Parathyroid adenoma (tissue), 2 donors: Measurements from ENCODE around the gene NPB.

Source experiments
- H2AFZ ChIP-seq: fragments of 300-600 bp; sonication (generic); one replicate; pipeline ENCODE4 v1.7.0; 2017; ENCODE audit warnings: antibody characterized with exemption, mild to moderate bottlenecking
- H3K27ac ChIP-seq: fragments of 300-600 bp; sonication (generic); one replicate; pipeline ENCODE4 v1.7.0; 2017
- H3K27me3 ChIP-seq: fragments of 300-600 bp; sonication (generic); one replicate; pipeline ENCODE4 v1.7.0; 2017; ENCODE audit warnings: low read length; ENCODE audit not compliant: control insufficient read depth, insufficient read depth
- H3K36me3 ChIP-seq: fragments of 300-600 bp; sonication (generic); one replicate; pipeline ENCODE4 v1.7.0; 2017; ENCODE audit warnings: low read length; ENCODE audit not compliant: control insufficient read depth, insufficient read depth
- H3K4me1 ChIP-seq: fragments of 300-600 bp; sonication (generic); one replicate; pipeline ENCODE4 v1.7.0; 2017; ENCODE audit warnings: control low read depth
- H3K4me2 ChIP-seq: fragments of 300-600 bp; sonication (generic); one replicate; pipeline ENCODE4 v1.7.0; 2017; ENCODE audit warnings: low read length
- H3K4me3 ChIP-seq: fragments of 300-600 bp; sonication (generic); one replicate; pipeline ENCODE4 v1.7.0; 2017; ENCODE audit warnings: low read depth, low read length
- H3K79me2 ChIP-seq: fragments of 300-600 bp; sonication (generic); one replicate; pipeline ENCODE4 v1.7.0; 2017; ENCODE audit warnings: control low read depth
- H3K9ac ChIP-seq: fragments of 300-600 bp; sonication (generic); one replicate; pipeline ENCODE4 v1.7.0; 2017; ENCODE audit warnings: mild to moderate bottlenecking
- H3K9me3 ChIP-seq: fragments of 300-600 bp; sonication (generic); one replicate; pipeline ENCODE4 v1.7.0; 2017; ENCODE audit warnings: low read length; ENCODE audit not compliant: control insufficient read depth
- CTCF ChIP-seq: fragments of 300-600 bp; sonication (generic); IDR thresholded peaks from one replicate; pipeline ENCODE4 v1.7.0; 2017; ENCODE audit warnings: antibody characterized with exemption, mild to moderate bottlenecking
- donor health status: primary hyperparathyroidism.

NPB gene

DNA sequence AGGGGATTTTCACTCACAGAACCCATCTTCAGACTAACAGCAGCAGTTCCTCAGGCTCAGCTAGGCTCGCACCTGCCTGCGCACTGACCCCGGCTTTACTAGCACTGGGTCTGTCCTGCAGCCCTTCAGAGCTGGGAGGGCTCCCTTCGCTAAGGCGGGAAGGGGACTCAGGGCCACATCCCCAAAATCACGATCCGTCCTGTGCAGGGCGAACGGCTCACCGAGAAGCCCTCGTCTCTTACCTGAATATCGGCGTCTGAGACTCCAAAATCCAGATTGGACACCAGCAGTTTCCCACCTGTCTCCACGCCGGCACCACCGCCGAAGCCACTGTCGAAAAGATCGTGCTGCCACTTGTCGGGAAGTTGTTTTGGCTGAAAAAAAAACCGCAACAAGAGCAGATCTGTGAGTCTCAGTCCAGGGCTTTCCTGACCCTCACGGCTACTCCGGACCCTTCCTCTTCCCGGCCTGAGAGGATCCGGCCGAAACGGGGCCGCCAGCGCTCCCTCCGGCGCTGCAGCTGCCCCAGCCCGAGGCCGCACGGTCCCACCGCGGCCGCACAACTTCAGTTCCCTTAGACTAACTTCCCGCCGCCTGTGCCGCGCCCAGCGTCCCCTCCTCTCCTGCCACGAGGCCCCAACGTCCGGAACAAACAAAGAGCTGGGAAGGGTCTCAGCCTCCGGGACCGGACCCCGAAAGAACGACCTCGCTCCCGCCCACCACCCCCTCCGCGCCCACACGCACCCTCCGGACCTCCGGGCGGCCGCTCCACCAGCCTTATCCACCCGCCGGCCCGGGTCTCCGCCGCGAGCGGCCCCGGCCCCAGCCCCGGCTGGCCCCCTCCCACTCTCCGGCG is 11.4 kb upstream of the NPB start:
- H3K9me3 ChIP-seq, result no peaks in the 10 kb centered on the region
- no peaks in the 10 kb centered on the region for H3K36me3 ChIP-seq
- peak overlapping the region; percentile 54 for H3K4me3 ChIP-seq
- no peaks in the 10 kb centered on the region for H3K27me3 ChIP-seq
- peaks cover 12% of the 10 kb centered on the region for H3K4me1 ChIP-seq
- H2AFZ ChIP-seq, result no peak overlapping the region
- H3K4me2 ChIP-seq, result peak overlapping the region; percentile 62
- no peak overlapping the region for H3K27ac ChIP-seq
- H3K79me2 ChIP-seq, result peaks cover 15% of the 10 kb centered on the region
- no peak for TF ChIP-seq CTCF
- H3K9ac ChIP-seq, result peak overlapping the region; percentile 33

DNA sequence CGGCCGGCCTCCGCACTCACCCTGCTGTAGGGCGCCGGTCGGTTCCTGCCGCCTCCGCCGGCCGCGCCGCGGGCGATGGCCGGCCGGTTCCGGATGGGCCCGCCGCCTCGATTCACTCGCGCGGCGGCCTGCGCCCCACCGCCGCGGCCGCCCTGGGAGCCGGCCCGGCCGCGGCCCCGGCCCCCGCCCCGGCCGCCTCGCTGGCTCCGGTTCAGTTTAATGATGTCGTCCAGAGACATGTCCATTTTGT is 10.8 kb upstream of the NPB start:
- Histone ChIP-seq H3K4me3 (peak overlapping the region; percentile 54), H3K36me3 (no peaks in the 10 kb centered on the region), H3K27ac (no peak overlapping the region), H3K9me3 (no peaks in the 10 kb centered on the region), H3K4me1 (peaks cover 12% of the 10 kb centered on the region), H3K9ac (no peak overlapping the region), H3K4me2 (no peak overlapping the region), H3K79me2 (peaks cover 15% of the 10 kb centered on the region), H3K27me3 (no peaks in the 10 kb centered on the region), H2AFZ (no peak overlapping the region)
- TF ChIP-seq CTCF, result no peak

DNA sequence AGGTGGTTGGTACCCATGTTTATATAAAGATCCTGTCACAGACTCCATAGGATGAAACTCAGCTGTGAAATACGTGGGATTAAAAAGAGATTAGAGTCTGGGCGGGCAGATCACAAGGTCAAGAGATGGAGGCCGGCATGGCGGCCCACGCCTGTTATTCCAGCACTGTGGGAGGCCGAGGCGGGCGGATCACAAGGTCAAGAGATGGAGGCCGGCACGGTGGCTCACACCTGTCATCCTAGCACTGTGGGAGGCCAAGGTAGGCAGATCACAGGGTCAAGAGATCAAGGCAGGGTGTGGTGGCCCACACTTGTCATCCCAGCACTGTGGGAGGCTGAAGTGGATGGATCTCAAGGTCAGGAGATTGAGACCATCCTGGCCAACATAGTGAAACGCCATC is 6.6 kb upstream of the NPB start:
- peaks cover 8% of the 10 kb centered on the region for H3K79me2 ChIP-seq
- peaks cover 6% of the 10 kb centered on the region for H3K4me1 ChIP-seq
- H3K36me3 ChIP-seq, result no peaks in the 10 kb centered on the region
- TF ChIP-seq CTCF, result no peak
- no peak overlapping the region for H3K9ac ChIP-seq
- no peaks in the 10 kb centered on the region for H3K9me3 ChIP-seq
- no peaks in the 10 kb centered on the region for H3K27me3 ChIP-seq
- H3K4me2 ChIP-seq, result no peak overlapping the region
- no peak overlapping the region for H3K4me3 ChIP-seq
- H3K27ac ChIP-seq, result no peak overlapping the region
- H2AFZ ChIP-seq, result no peak overlapping the region

- Histone ChIP-seq H3K4me1 (no peaks in the 10 kb centered on the region), H3K27me3 (no peaks in the 10 kb centered on the region), H3K27ac (no peak overlapping the region), H3K36me3 (no peaks in the 10 kb centered on the region), H3K4me2 (no peak overlapping the region), H3K9ac (no peak overlapping the region), H3K4me3 (no peak overlapping the region), H3K79me2 (no peaks in the 10 kb centered on the region), H3K9me3 (no peaks in the 10 kb centered on the region), H2AFZ (no peak overlapping the region)
- TF ChIP-seq CTCF, result no peak
Observed at GRCh38 chr17:81898029-81898866, 3.8 kb upstream of the NPB start.
